HepG2 (cell line): ENCODE data around the gene EMC9. TPM values are rescaled to one million over a fixed set of nuclear protein-coding genes. Genes with fewer than 3 reads are reported as not detected.
A peak's percentile ranks its signal among the peaks of the same experiment; 100 is the strongest.

Source experiments
- ARID2 ChIP-seq: sonication (generic); formaldehyde crosslinking; IDR thresholded peaks from 2 replicates; pipeline ENCODE4 v1.8.1; 2022; ENCODE audit warnings: mild to moderate bottlenecking, missing genetic modification reagents, borderline replicate concordance
- ARNT2 ChIP-seq: sonication (generic); formaldehyde crosslinking; IDR thresholded peaks from 2 replicates; pipeline ENCODE4 v1.8.0; 2022; ENCODE audit warnings: mild to moderate bottlenecking, low read depth, missing genetic modification reagents, moderate library complexity
- CBX2 ChIP-seq, 2 experiments: fragments of 200-600 bp in 1 of 2; sonication (generic); formaldehyde crosslinking in 1 of 2; IDR thresholded peaks; 2 replicates each; pipeline versions ENCODE4 v1.7.0 to v1.8.1; 2018 to 2022; ENCODE audit warnings: low read depth in 2 of 2, low read length in 1 of 2, mild to moderate bottlenecking in 1 of 2, missing genetic modification reagents in 1 of 2
- CHD4 ChIP-seq: fragments of 200-600 bp; sonication (generic); IDR thresholded peaks from 2 replicates; pipeline ENCODE4 v1.7.0; 2017; ENCODE audit warnings: mild to moderate bottlenecking, low read length, borderline replicate concordance
- HMGA1 ChIP-seq: sonication (generic); formaldehyde crosslinking; conservative IDR thresholded peaks from 2 replicates; pipeline ENCODE4 v1.4.0; 2020; ENCODE audit warnings: missing genetic modification reagents
- MAFK ChIP-seq, 2 experiments: IDR thresholded peaks in 1 of 2; conservative IDR thresholded peaks in 1 of 2; 2 replicates each; pipeline ENCODE4 v1.6.1; 2011; ENCODE audit warnings: improper control_type of control experiment in 2 of 2, low read length in 2 of 2
- MEIS2 ChIP-seq: sonication (generic); formaldehyde crosslinking; IDR thresholded peaks from 2 replicates; pipeline ENCODE4 v1.9.0; 2021; ENCODE audit warnings: mild to moderate bottlenecking, missing genetic modification reagents
- NAIF1 ChIP-seq: sonication (generic); formaldehyde crosslinking; IDR thresholded peaks from 2 replicates; pipeline ENCODE4 v1.5.0; 2020; ENCODE audit warnings: mild to moderate bottlenecking, missing genetic modification reagents, borderline replicate concordance
- NCOA2 ChIP-seq: sonication (generic); formaldehyde crosslinking; IDR thresholded peaks from 2 replicates; pipeline ENCODE4 v1.8.0; 2022; ENCODE audit warnings: inconsistent platforms
- RERE ChIP-seq: IDR thresholded peaks from 2 replicates; pipeline ENCODE4 v1.6.1; 2016; ENCODE audit warnings: low read depth, missing genetic modification reagents, missing compliant biosample characterization
- SALL1 ChIP-seq: sonication (generic); formaldehyde crosslinking; IDR thresholded peaks from 2 replicates; pipeline ENCODE4 v1.8.0; 2022; ENCODE audit warnings: mild to moderate bottlenecking, missing genetic modification reagents
- THYN1 ChIP-seq: sonication (generic); formaldehyde crosslinking; IDR thresholded peaks from 2 replicates; pipeline ENCODE4 v1.8.1; 2023; ENCODE audit warnings: low read depth, mild to moderate bottlenecking, moderate library complexity, missing genetic modification reagents, borderline replicate concordance
- ZFP82 ChIP-seq: sonication (generic); formaldehyde crosslinking; IDR thresholded peaks from 2 replicates; pipeline ENCODE4 v1.5.1; 2020; ENCODE audit warnings: mild to moderate bottlenecking, missing genetic modification reagents, borderline replicate concordance
- ZNF317 ChIP-seq: sonication (generic); formaldehyde crosslinking; IDR thresholded peaks from 2 replicates; pipeline ENCODE4 v1.5.0; 2020; ENCODE audit warnings: mild to moderate bottlenecking, missing genetic modification reagents
- ZNF354B ChIP-seq: sonication (generic); formaldehyde crosslinking; IDR thresholded peaks from 2 replicates; pipeline ENCODE4 v1.8.0; 2022; ENCODE audit warnings: mild to moderate bottlenecking, missing genetic modification reagents
- ZNF629 ChIP-seq: sonication (generic); formaldehyde crosslinking; conservative IDR thresholded peaks from 2 replicates; pipeline ENCODE4 v1.5.0; 2020; ENCODE audit warnings: missing genetic modification reagents
- ZNF878 ChIP-seq: sonication (generic); formaldehyde crosslinking; IDR thresholded peaks from 2 replicates; pipeline ENCODE4 v1.8.1; 2023; ENCODE audit warnings: mild to moderate bottlenecking, missing genetic modification reagents, moderate library complexity
- ZSCAN20 ChIP-seq: sonication (generic); formaldehyde crosslinking; IDR thresholded peaks from 2 replicates; pipeline ENCODE4 v1.4.0; 2020; ENCODE audit warnings: missing genetic modification reagents, mild to moderate bottlenecking, borderline replicate concordance
- polyA plus RNA-seq, 8 experiments: library from polyadenylated mRNA; depleted of rRNA in 3 of 8; stranded (reverse) in 7 of 8; unstranded in 1 of 8; fragments of >200 nt; fragmentation: Illumina TruSeq in 4 of 8; extraction: Trizol in 4 of 8; gene quantifications; 2 replicates each; pipeline versions ENCODE4 v1.2.1 to v1.2.3, GENCODE V29; 2011 to 2016; ENCODE audit warnings: low read depth in 4 of 8, missing spikeins in 1 of 8, mixed read lengths in 1 of 8; ENCODE audit not compliant: insufficient read depth in 1 of 8
- total RNA-seq, 5 experiments: library from RNA; depleted of rRNA; stranded (reverse); fragments of >200 nt; fragmentation: Illumina TruSeq; extraction: Trizol; gene quantifications; 2 replicates each; pipeline ENCODE4 v1.2.3, GENCODE V29; 2016; ENCODE audit warnings: low read depth in 1 of 5
- TF ChIP-seq, protein P1 (sequence below): sonication (generic); formaldehyde crosslinking; IDR thresholded peaks from 2 replicates; pipeline ENCODE4 v1.4.0; 2020; ENCODE audit warnings: missing genetic modification reagents

EMC9 gene
- total and polyA plus RNA-seq, 2 of the 13 experiments (the other 11 are each of a cell fraction or from before 2014, with no cell fraction given) = 60.5 to 78.7 TPM

DNA sequence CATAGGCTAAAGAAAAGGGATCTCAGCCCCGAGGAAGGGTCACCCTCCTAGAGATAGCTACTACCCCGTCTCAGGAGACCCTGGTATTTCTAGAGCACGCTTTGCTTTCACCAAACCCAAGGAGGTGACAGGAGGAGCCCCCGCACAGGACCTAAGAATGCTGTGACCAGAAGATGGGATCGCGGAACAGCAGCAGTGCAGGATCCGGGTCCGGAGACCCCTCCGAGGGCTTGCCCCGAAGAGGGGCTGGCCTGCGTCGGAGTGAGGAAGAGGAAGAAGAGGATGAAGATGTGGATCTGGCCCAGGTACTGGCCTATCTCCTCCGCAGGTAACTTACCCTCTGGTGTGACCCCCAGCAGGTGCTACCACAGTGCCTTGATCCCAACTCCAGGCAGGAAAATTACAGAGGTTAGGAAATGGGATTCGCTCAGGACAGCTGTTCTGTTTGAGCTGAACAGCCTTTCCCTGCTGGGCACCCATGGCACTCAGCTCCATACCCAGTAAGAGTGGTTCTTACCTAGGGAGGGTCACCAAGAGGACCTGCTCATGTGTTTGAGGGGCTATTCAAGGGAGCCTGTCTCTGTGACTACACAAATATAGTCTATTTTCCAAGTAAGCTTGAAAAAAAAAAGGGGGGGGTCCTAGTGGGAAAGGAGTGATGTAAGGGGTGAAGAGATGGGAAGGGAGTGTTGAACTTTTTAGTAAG, 25.8 kb downstream of the EMC9 start (continued):
- TF ChIP-seq ZNF317 (CRISPR knock-in tag) (no peak), HMGA1 (no peak), ZNF878 (CRISPR knock-in tag) (no peak), SALL1 (no peak), NCOA2 (CRISPR knock-in tag) (0 out of 2 replicates have a peak, but pooled peaks have one; percentile 6), MAFK (conservative IDR thresholded peaks at IDR 0.05 in 1 of 2, IDR thresholded peaks at IDR 0.05 in 1 of 2; ENCODE audit: low read length in 2 of 2) (no peak), ZNF354B (CRISPR knock-in tag) (0 out of 2 replicates have a peak, but pooled peaks have one; percentile 82), ZFP82 (no peak), ARID2 (CRISPR knock-in tag) (0 out of 2 replicates have a peak, but pooled peaks have one; percentile 6), NAIF1 (CRISPR knock-in tag) (no peak), ZSCAN20 (CRISPR knock-in tag) (no peak; the same call in 1 of the 2 replicates), CBX2 (IDR thresholded peaks at IDR 0.05; ENCODE audit: low read depth, low read length) (no peak), CBX2 (CRISPR knock-in tag; IDR thresholded peaks at IDR 0.05; ENCODE audit: low read depth) (no peak), RERE (no peak), CHD4 (no peak), MEIS2 (CRISPR knock-in tag) (peak; percentile 81), ARNT2 (CRISPR knock-in tag) (no peak; the same call in 1 of the 2 replicates), THYN1 (CRISPR knock-in tag) (no peak), ZNF629 (0 out of 2 replicates have a peak, but pooled peaks have one; percentile 11)
- TF ChIP-seq, protein P1, sequence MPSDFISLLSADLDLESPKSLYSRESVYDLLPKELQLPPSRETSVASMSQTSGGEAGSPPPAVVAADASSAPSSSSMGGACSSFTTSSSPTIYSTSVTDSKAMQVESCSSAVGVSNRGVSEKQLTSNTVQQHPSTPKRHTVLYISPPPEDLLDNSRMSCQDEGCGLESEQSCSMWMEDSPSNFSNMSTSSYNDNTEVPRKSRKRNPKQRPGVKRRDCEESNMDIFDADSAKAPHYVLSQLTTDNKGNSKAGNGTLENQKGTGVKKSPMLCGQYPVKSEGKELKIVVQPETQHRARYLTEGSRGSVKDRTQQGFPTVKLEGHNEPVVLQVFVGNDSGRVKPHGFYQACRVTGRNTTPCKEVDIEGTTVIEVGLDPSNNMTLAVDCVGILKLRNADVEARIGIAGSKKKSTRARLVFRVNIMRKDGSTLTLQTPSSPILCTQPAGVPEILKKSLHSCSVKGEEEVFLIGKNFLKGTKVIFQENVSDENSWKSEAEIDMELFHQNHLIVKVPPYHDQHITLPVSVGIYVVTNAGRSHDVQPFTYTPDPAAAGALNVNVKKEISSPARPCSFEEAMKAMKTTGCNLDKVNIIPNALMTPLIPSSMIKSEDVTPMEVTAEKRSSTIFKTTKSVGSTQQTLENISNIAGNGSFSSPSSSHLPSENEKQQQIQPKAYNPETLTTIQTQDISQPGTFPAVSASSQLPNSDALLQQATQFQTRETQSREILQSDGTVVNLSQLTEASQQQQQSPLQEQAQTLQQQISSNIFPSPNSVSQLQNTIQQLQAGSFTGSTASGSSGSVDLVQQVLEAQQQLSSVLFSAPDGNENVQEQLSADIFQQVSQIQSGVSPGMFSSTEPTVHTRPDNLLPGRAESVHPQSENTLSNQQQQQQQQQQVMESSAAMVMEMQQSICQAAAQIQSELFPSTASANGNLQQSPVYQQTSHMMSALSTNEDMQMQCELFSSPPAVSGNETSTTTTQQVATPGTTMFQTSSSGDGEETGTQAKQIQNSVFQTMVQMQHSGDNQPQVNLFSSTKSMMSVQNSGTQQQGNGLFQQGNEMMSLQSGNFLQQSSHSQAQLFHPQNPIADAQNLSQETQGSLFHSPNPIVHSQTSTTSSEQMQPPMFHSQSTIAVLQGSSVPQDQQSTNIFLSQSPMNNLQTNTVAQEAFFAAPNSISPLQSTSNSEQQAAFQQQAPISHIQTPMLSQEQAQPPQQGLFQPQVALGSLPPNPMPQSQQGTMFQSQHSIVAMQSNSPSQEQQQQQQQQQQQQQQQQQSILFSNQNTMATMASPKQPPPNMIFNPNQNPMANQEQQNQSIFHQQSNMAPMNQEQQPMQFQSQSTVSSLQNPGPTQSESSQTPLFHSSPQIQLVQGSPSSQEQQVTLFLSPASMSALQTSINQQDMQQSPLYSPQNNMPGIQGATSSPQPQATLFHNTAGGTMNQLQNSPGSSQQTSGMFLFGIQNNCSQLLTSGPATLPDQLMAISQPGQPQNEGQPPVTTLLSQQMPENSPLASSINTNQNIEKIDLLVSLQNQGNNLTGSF (CRISPR knock-in tag) = peak; percentile 47; the same call in 1 of the 2 replicates
